Fibroblast of villous mesenchyme (primary cell): Measurements from ENCODE around the gene BRINP1. TPM values are rescaled to one million over a fixed set of nuclear protein-coding genes. Genes with fewer than 3 reads are reported as not detected.

Experiments used
- DNase-seq: peaks from one replicate; pipeline ENCODE4 v3.0.0-alpha.2; 2010; ENCODE audit warnings: low read depth
- H3K4me3 ChIP-seq: 2 replicates; pipeline ENCODE4 v1.5.1; 2011; ENCODE audit warnings: low read depth, mild to moderate bottlenecking, low read length
- CTCF ChIP-seq: IDR thresholded peaks from 2 replicates; pipeline ENCODE4 v1.5.1; 2012; ENCODE audit warnings: low read depth, mild to moderate bottlenecking, low read length; ENCODE audit not compliant: insufficient read depth
- total RNA-seq: library from RNA; depleted of rRNA; stranded (reverse); fragments of >200 nt; gene quantifications from 2 replicates; pipeline ENCODE4 v1.2.3, GENCODE V29; 2012

BRINP1 gene
- total RNA-seq, 1 donor: under 0.01 TPM

- no peak for DNase-seq
- no peak overlapping the region for H3K4me3 ChIP-seq
- TF ChIP-seq CTCF: no peak
Measured at GRCh38 chr9:119268985-119269384, 100.2 kb downstream of the BRINP1 start.

- TF ChIP-seq CTCF: no peak
- no peak overlapping the region for H3K4me3 ChIP-seq
- no peak for DNase-seq
Measured at GRCh38 chr9:119264165-119264564, 105.1 kb downstream of the BRINP1 start.

- no peak overlapping the region for H3K4me3 ChIP-seq
- no peak for TF ChIP-seq CTCF
- DNase-seq: no peak
Measured at GRCh38 chr9:119257592-119257991, 111.6 kb downstream of the BRINP1 start.

- no peak overlapping the region for H3K4me3 ChIP-seq
- DNase-seq: no peak
- TF ChIP-seq CTCF: no peak
Measured at GRCh38 chr9:119255116-119255515, 114.1 kb downstream of the BRINP1 start.

- H3K4me3 ChIP-seq: no peak overlapping the region
- no peak for TF ChIP-seq CTCF
- no peak for DNase-seq
Measured at GRCh38 chr9:119252671-119253299, 116.5 kb downstream of the BRINP1 start.

- no peak for TF ChIP-seq CTCF
- DNase-seq: no peak
- no peak overlapping the region for H3K4me3 ChIP-seq
Measured at GRCh38 chr9:119251936-119252335, 117.3 kb downstream of the BRINP1 start.

- H3K4me3 ChIP-seq: no peak overlapping the region
- no peak for TF ChIP-seq CTCF
- no peak for DNase-seq
Measured at GRCh38 chr9:119250730-119251129, 118.5 kb downstream of the BRINP1 start.
